A673 (cell line): Measurements from ENCODE around the gene NXPE4.

Experiments used
- CTCF ChIP-seq: fragments of 300-800, 200-600 bp; sonication (generic); conservative IDR thresholded peaks from 2 replicates; pipeline ENCODE4 v1.5.1; 2017; ENCODE audit warnings: low read depth, mild to moderate bottlenecking, antibody characterized with exemption, low read length, moderate library complexity, mixed read lengths
- EZH2 ChIP-seq: fragments of 200-600 bp; sonication (generic); IDR thresholded peaks from 2 replicates; pipeline ENCODE4 v1.6.1; 2017; ENCODE audit warnings: borderline replicate concordance, low read depth, mild to moderate bottlenecking, mixed read lengths, antibody characterized with exemption, low read length; ENCODE audit not compliant: poor library complexity, severe bottlenecking

- TF ChIP-seq EZH2 = no peak
- TF ChIP-seq CTCF = no peak
These were observed 72.8 kb downstream of the NXPE4 start for GRCh38 chr11:114522818-114523217.
